ENCODE data around the gene DNAH10. TPM values are rescaled to one million over a fixed set of nuclear protein-coding genes. Genes with fewer than 3 reads are reported as not detected.
"Not testable (repeated sequence)": the region's sequence is repeated elsewhere in the genome, so short reads cannot be mapped to it uniquely, and the experiment has no call there.

Gene DNAH10
- polyA plus RNA-seq, 2 donors, result 0.01 TPM; not detected in 1

GRCh38 chr12:123910761-123911193, 148.7 kb downstream of the DNAH10 start:
- H3K27me3 ChIP-seq (ENCODE audit: control insufficient read depth in 1 of 2, insufficient read depth in 2 of 2, low read length in 2 of 2), result no peaks in the 10 kb centered on the region
- WGBS, 2 donors, result 67 to 71% methylated on average over 5 of the region's 5 CpGs
- no peak overlapping the region for H3K4me3 ChIP-seq (ENCODE audit: low read depth in 1 of 2, low read length in 2 of 2)
- no peaks in the 10 kb centered on the region for H3K9me3 ChIP-seq (ENCODE audit: control insufficient read depth in 2 of 2, insufficient read depth in 1 of 2, low read depth in 1 of 2, low read length in 1 of 2)
- H3K4me1 ChIP-seq (ENCODE audit: control insufficient read depth in 2 of 2, insufficient read depth in 2 of 2, low read length in 1 of 2), result peaks cover 2 to 5% of the 10 kb centered on the region in 2 donors
- no peaks in the 10 kb centered on the region for H3K36me3 ChIP-seq (ENCODE audit: control insufficient read depth in 2 of 2, insufficient read depth in 2 of 2, low read length in 1 of 2)
- no peak overlapping the region for H3K27ac ChIP-seq (ENCODE audit: low read depth in 2 of 2, low read length in 1 of 2)

GRCh38 chr12:123911672-123912409, 149.7 kb downstream of the DNAH10 start:
- 65 to 70% methylated on average over 4 to 8 of the region's 9 CpGs for WGBS, 2 donors
- not testable (repeated sequence) for H3K9me3 ChIP-seq (ENCODE audit: control insufficient read depth in 2 of 2, insufficient read depth in 1 of 2, low read depth in 1 of 2, low read length in 1 of 2); H3K4me1 ChIP-seq (ENCODE audit: control insufficient read depth in 2 of 2, insufficient read depth in 2 of 2, low read length in 1 of 2); H3K36me3 ChIP-seq (ENCODE audit: control insufficient read depth in 2 of 2, insufficient read depth in 2 of 2, low read length in 1 of 2); H3K27ac ChIP-seq (ENCODE audit: low read depth in 2 of 2, low read length in 1 of 2); H3K4me3 ChIP-seq (ENCODE audit: low read depth in 1 of 2, low read length in 2 of 2); H3K27me3 ChIP-seq (ENCODE audit: control insufficient read depth in 1 of 2, insufficient read depth in 2 of 2, low read length in 2 of 2)

- 63 to 71% methylated on average over 25 of the region's 25 CpGs for WGBS, 2 donors
- Histone ChIP-seq H3K9me3 (ENCODE audit: control insufficient read depth in 2 of 2, insufficient read depth in 1 of 2, low read depth in 1 of 2, low read length in 1 of 2) (no peaks in the 10 kb centered on the region), H3K36me3 (ENCODE audit: control insufficient read depth in 2 of 2, insufficient read depth in 2 of 2, low read length in 1 of 2) (no peaks in the 10 kb centered on the region), H3K27ac (ENCODE audit: low read depth in 2 of 2, low read length in 1 of 2) (no peak overlapping the region), H3K4me3 (ENCODE audit: low read depth in 1 of 2, low read length in 2 of 2) (no peak overlapping the region), H3K4me1 (ENCODE audit: control insufficient read depth in 2 of 2, insufficient read depth in 2 of 2, low read length in 1 of 2) (peaks cover 2 to 5% of the 10 kb centered on the region in 2 donors), H3K27me3 (ENCODE audit: control insufficient read depth in 1 of 2, insufficient read depth in 2 of 2, low read length in 2 of 2) (no peaks in the 10 kb centered on the region)
These were observed 150.6 kb downstream of the DNAH10 start for GRCh38 chr12:123912415-123913380.

GRCh38 chr12:123914726-123915333, 152.7 kb downstream of the DNAH10 start:
- Histone ChIP-seq H3K9me3 (ENCODE audit: control insufficient read depth in 2 of 2, insufficient read depth in 1 of 2, low read depth in 1 of 2, low read length in 1 of 2) (no peaks in the 10 kb centered on the region), H3K4me3 (ENCODE audit: low read depth in 1 of 2, low read length in 2 of 2) (no peak overlapping the region), H3K36me3 (ENCODE audit: control insufficient read depth in 2 of 2, insufficient read depth in 2 of 2, low read length in 1 of 2) (no peaks in the 10 kb centered on the region), H3K4me1 (ENCODE audit: control insufficient read depth in 2 of 2, insufficient read depth in 2 of 2, low read length in 1 of 2) (no peaks in the 10 kb centered on the region), H3K27me3 (ENCODE audit: control insufficient read depth in 1 of 2, insufficient read depth in 2 of 2, low read length in 2 of 2) (no peaks in the 10 kb centered on the region), H3K27ac (ENCODE audit: low read depth in 2 of 2, low read length in 1 of 2) (no peak overlapping the region)
- 68% methylated on average over 20 of the region's 20 CpGs for whole genome bisulfite sequencing, 2 donors

GRCh38 chr12:123916729-123917128, 154.6 kb downstream of the DNAH10 start:
- 40 to 51% methylated on average over 5 of the region's 5 CpGs for WGBS, 2 donors

GRCh38 chr12:123917337-123917850, 155.3 kb downstream of the DNAH10 start:
- Histone ChIP-seq H3K9me3 (ENCODE audit: control insufficient read depth in 2 of 2, insufficient read depth in 1 of 2, low read depth in 1 of 2, low read length in 1 of 2) (no peaks in the 10 kb centered on the region), H3K4me3 (ENCODE audit: low read depth in 1 of 2, low read length in 2 of 2) (no peak overlapping the region), H3K4me1 (ENCODE audit: control insufficient read depth in 2 of 2, insufficient read depth in 2 of 2, low read length in 1 of 2) (no peaks in the 10 kb centered on the region), H3K36me3 (ENCODE audit: control insufficient read depth in 2 of 2, insufficient read depth in 2 of 2, low read length in 1 of 2) (no peaks in the 10 kb centered on the region), H3K27me3 (ENCODE audit: control insufficient read depth in 1 of 2, insufficient read depth in 2 of 2, low read length in 2 of 2) (no peaks in the 10 kb centered on the region), H3K27ac (ENCODE audit: low read depth in 2 of 2, low read length in 1 of 2) (no peak overlapping the region)
- 86 to 88% methylated on average over 19 of the region's 19 CpGs for WGBS, 2 donors

More at GRCh38 chr12:123916729-123917128, 154.6 kb downstream of the DNAH10 start:
- Histone ChIP-seq H3K27me3 (ENCODE audit: control insufficient read depth in 1 of 2, insufficient read depth in 2 of 2, low read length in 2 of 2) (no peaks in the 10 kb centered on the region), H3K27ac (ENCODE audit: low read depth in 2 of 2, low read length in 1 of 2) (no peak overlapping the region), H3K4me3 (ENCODE audit: low read depth in 1 of 2, low read length in 2 of 2) (no peak overlapping the region), H3K9me3 (ENCODE audit: control insufficient read depth in 2 of 2, insufficient read depth in 1 of 2, low read depth in 1 of 2, low read length in 1 of 2) (no peaks in the 10 kb centered on the region), H3K4me1 (ENCODE audit: control insufficient read depth in 2 of 2, insufficient read depth in 2 of 2, low read length in 1 of 2) (no peaks in the 10 kb centered on the region), H3K36me3 (ENCODE audit: control insufficient read depth in 2 of 2, insufficient read depth in 2 of 2, low read length in 1 of 2) (no peaks in the 10 kb centered on the region)

- H3K27ac ChIP-seq (ENCODE audit: low read depth in 2 of 2, low read length in 1 of 2), result no peak overlapping the region
- no peaks in the 10 kb centered on the region for H3K4me1 ChIP-seq (ENCODE audit: control insufficient read depth in 2 of 2, insufficient read depth in 2 of 2, low read length in 1 of 2)
- H3K36me3 ChIP-seq (ENCODE audit: control insufficient read depth in 2 of 2, insufficient read depth in 2 of 2, low read length in 1 of 2), result no peaks in the 10 kb centered on the region
- no peaks in the 10 kb centered on the region for H3K9me3 ChIP-seq (ENCODE audit: control insufficient read depth in 2 of 2, insufficient read depth in 1 of 2, low read depth in 1 of 2, low read length in 1 of 2)
- 68 to 73% methylated on average over 3 of the region's 3 CpGs for WGBS, 2 donors
- no peaks in the 10 kb centered on the region for H3K27me3 ChIP-seq (ENCODE audit: control insufficient read depth in 1 of 2, insufficient read depth in 2 of 2, low read length in 2 of 2)
- no peak overlapping the region for H3K4me3 ChIP-seq (ENCODE audit: low read depth in 1 of 2, low read length in 2 of 2)
These were observed 157.9 kb downstream of the DNAH10 start for GRCh38 chr12:123919980-123920360.

- Histone ChIP-seq H3K27me3 (ENCODE audit: control insufficient read depth in 1 of 2, insufficient read depth in 2 of 2, low read length in 2 of 2) (no peaks in the 10 kb centered on the region), H3K27ac (ENCODE audit: low read depth in 2 of 2, low read length in 1 of 2) (no peak overlapping the region), H3K36me3 (ENCODE audit: control insufficient read depth in 2 of 2, insufficient read depth in 2 of 2, low read length in 1 of 2) (no peaks in the 10 kb centered on the region), H3K4me3 (ENCODE audit: low read depth in 1 of 2, low read length in 2 of 2) (no peak overlapping the region), H3K4me1 (ENCODE audit: control insufficient read depth in 2 of 2, insufficient read depth in 2 of 2, low read length in 1 of 2) (no peaks in the 10 kb centered on the region), H3K9me3 (ENCODE audit: control insufficient read depth in 2 of 2, insufficient read depth in 1 of 2, low read depth in 1 of 2, low read length in 1 of 2) (no peaks in the 10 kb centered on the region)
- WGBS, 2 donors, result 88 to 100% methylated on average over 2 of the region's 2 CpGs
These were observed 160.9 kb downstream of the DNAH10 start for GRCh38 chr12:123923038-123923437.

GRCh38 chr12:123923927-123924326, 161.8 kb downstream of the DNAH10 start:
- Histone ChIP-seq H3K9me3 (ENCODE audit: control insufficient read depth in 2 of 2, insufficient read depth in 1 of 2, low read depth in 1 of 2, low read length in 1 of 2) (no peaks in the 10 kb centered on the region), H3K4me3 (ENCODE audit: low read depth in 1 of 2, low read length in 2 of 2) (no peak overlapping the region), H3K27me3 (ENCODE audit: control insufficient read depth in 1 of 2, insufficient read depth in 2 of 2, low read length in 2 of 2) (no peaks in the 10 kb centered on the region), H3K36me3 (ENCODE audit: control insufficient read depth in 2 of 2, insufficient read depth in 2 of 2, low read length in 1 of 2) (no peaks in the 10 kb centered on the region), H3K27ac (ENCODE audit: low read depth in 2 of 2, low read length in 1 of 2) (no peak overlapping the region), H3K4me1 (ENCODE audit: control insufficient read depth in 2 of 2, insufficient read depth in 2 of 2, low read length in 1 of 2) (peaks cover 0 to 3% of the 10 kb centered on the region in 2 donors)
- 71 to 73% methylated on average over 7 of the region's 7 CpGs for WGBS, 2 donors

All from esophagus (tissue), 2 donors.